Measurements from ENCODE around the gene FAM72B. TPM values are rescaled to one million over a fixed set of nuclear protein-coding genes. Genes with fewer than 3 reads are reported as not detected.
A peak's percentile ranks its signal among the peaks of the same experiment; 100 is the strongest.
"Not testable (repeated sequence)": the region's sequence is repeated elsewhere in the genome, so short reads cannot be mapped to it uniquely, and the experiment has no call there.

The FAM72B gene
- polyA plus RNA-seq, 1 donor = 1.8 TPM

- WGBS (ENCODE audit: insufficient coverage, low lambda C conversion rate) = no CpG with 5 or more reads among the region's 3 CpGs
- H3K4me3 ChIP-seq (ENCODE audit: low read length) = not testable (repeated sequence)
Measured at GRCh38 chr1:121199763-121200162, 15.6 kb upstream of the FAM72B start.

GRCh38 chr1:121197095-121197882 lies 13.1 kb upstream of the FAM72B start:
- H3K27ac ChIP-seq (ENCODE audit: low read length); H3K36me3 ChIP-seq (ENCODE audit: control insufficient read depth, insufficient read depth, low read length); DNase-seq; H3K27me3 ChIP-seq (ENCODE audit: control insufficient read depth, insufficient read depth, low read length); H3K9me3 ChIP-seq (ENCODE audit: control insufficient read depth, low read depth, low read length); H3K4me3 ChIP-seq (ENCODE audit: low read length); H3K4me1 ChIP-seq (ENCODE audit: control insufficient read depth, insufficient read depth, low read length): not testable (repeated sequence)
- WGBS (ENCODE audit: insufficient coverage, low lambda C conversion rate) = no CpG with 5 or more reads among the region's 7 CpGs

More at GRCh38 chr1:121199763-121200162, 15.6 kb upstream of the FAM72B start:
- not testable (repeated sequence) for H3K4me1 ChIP-seq (ENCODE audit: control insufficient read depth, insufficient read depth, low read length); DNase-seq; H3K36me3 ChIP-seq (ENCODE audit: control insufficient read depth, insufficient read depth, low read length); H3K27ac ChIP-seq (ENCODE audit: low read length); H3K9me3 ChIP-seq (ENCODE audit: control insufficient read depth, low read depth, low read length); H3K27me3 ChIP-seq (ENCODE audit: control insufficient read depth, insufficient read depth, low read length)

DNA sequence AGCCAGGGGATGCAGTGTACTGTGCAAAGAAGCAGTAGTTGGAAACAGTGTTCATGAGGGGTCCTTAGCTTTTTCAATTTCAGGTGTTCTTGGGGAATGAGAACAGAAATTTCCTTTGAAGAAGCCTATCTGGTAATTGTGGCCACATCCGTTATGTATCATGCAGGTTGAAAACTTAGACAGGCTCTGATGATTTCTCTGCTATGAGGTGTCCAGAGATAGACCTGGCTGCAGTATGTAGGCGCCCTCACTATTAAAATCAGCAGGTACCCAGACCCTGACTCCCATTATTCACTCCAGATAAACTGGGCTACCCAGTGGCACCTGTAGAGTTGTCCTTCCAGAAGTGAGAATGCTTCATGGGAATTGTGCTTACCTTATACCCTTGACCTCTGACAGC lies 8.4 kb upstream of the FAM72B start:
- H3K4me3 ChIP-seq (ENCODE audit: low read length); H3K27me3 ChIP-seq (ENCODE audit: control insufficient read depth, insufficient read depth, low read length); H3K36me3 ChIP-seq (ENCODE audit: control insufficient read depth, insufficient read depth, low read length); H3K4me1 ChIP-seq (ENCODE audit: control insufficient read depth, insufficient read depth, low read length); DNase-seq; H3K9me3 ChIP-seq (ENCODE audit: control insufficient read depth, low read depth, low read length); H3K27ac ChIP-seq (ENCODE audit: low read length): not testable (repeated sequence)
- no CpG with 5 or more reads among the region's 2 CpGs for WGBS (ENCODE audit: insufficient coverage, low lambda C conversion rate)

- DNase-seq = peak in 1 of 2 donors; percentile 1
- no CpG with 5 or more reads among the region's 5 CpGs for WGBS (ENCODE audit: insufficient coverage, low lambda C conversion rate)
- H3K27me3 ChIP-seq (ENCODE audit: control insufficient read depth, insufficient read depth, low read length); H3K4me1 ChIP-seq (ENCODE audit: control insufficient read depth, insufficient read depth, low read length); H3K36me3 ChIP-seq (ENCODE audit: control insufficient read depth, insufficient read depth, low read length); H3K27ac ChIP-seq (ENCODE audit: low read length); H3K9me3 ChIP-seq (ENCODE audit: control insufficient read depth, low read depth, low read length); H3K4me3 ChIP-seq (ENCODE audit: low read length): not testable (repeated sequence)
Measured at GRCh38 chr1:121187914-121188313, 3.8 kb upstream of the FAM72B start.

DNA sequence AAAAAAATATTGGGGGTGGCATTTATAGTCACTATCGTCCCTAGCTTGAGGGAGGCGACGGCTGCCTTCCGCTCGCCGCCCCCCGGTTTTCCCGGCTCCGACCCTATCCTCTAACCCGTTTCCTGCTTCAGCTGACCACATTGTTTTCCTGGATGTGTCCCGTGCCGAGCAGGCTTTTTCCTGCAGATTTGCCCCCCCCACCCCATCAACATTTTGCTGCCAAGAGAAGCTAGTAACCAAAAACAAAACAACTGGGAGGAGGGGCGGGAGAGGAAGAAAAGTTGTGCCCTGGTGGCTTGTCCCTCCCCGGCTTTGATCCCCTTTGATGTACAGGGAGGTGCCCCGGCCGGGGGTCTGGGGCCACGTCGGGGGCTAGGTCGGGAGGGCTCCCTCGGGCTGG lies 2.1 kb upstream of the FAM72B start:
- no CpG with 5 or more reads among the region's 20 CpGs for WGBS (ENCODE audit: insufficient coverage, low lambda C conversion rate)
- not testable (repeated sequence) for DNase-seq; H3K27me3 ChIP-seq (ENCODE audit: control insufficient read depth, insufficient read depth, low read length)

DNA sequence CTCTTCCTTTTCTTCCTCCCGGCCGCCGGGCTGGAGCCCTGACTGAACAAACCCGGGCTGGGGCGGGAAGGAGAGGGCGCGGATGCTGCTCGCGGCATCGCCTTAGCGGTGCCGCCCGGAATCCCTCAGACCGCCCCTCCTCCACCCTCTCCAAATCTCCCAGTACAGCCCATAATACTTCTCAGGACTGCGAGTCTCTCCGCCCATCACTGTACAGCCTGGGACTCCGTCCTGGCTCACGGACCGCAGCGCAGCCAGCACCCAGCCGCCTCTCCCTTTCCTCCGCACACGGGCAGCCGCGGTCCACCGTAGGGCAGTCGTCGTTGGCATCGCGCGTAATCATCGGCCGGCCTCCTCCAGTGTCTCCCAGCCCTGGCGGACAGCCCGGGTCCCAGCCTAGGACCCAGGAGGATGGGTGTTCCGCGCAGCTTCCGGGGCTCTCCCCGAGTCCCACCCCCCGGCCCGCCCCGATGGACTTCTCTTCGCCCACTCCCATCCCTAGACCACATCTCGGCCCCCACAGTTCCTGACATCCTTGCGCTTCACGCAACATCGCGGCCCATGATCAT lies 1.1 kb upstream of the FAM72B start:
- no CpG with 5 or more reads among the region's 48 CpGs for WGBS (ENCODE audit: insufficient coverage, low lambda C conversion rate)
- peak overlapping the region; percentile 21 for H3K4me3 ChIP-seq (ENCODE audit: low read length)
- not testable (repeated sequence) for H3K36me3 ChIP-seq (ENCODE audit: control insufficient read depth, insufficient read depth, low read length); H3K27ac ChIP-seq (ENCODE audit: low read length); H3K4me1 ChIP-seq (ENCODE audit: control insufficient read depth, insufficient read depth, low read length); H3K27me3 ChIP-seq (ENCODE audit: control insufficient read depth, insufficient read depth, low read length); DNase-seq; H3K9me3 ChIP-seq (ENCODE audit: control insufficient read depth, low read depth, low read length)

More for the DNA sequence above, 2.1 kb upstream of the FAM72B start:
- not testable (repeated sequence) for H3K4me1 ChIP-seq (ENCODE audit: control insufficient read depth, insufficient read depth, low read length); H3K27ac ChIP-seq (ENCODE audit: low read length); H3K9me3 ChIP-seq (ENCODE audit: control insufficient read depth, low read depth, low read length); H3K4me3 ChIP-seq (ENCODE audit: low read length); H3K36me3 ChIP-seq (ENCODE audit: control insufficient read depth, insufficient read depth, low read length)

GRCh38 chr1:121183867-121184266 lies 273 bp downstream of the FAM72B start:
- not testable (repeated sequence) for H3K36me3 ChIP-seq (ENCODE audit: control insufficient read depth, insufficient read depth, low read length); H3K9me3 ChIP-seq (ENCODE audit: control insufficient read depth, low read depth, low read length); H3K27ac ChIP-seq (ENCODE audit: low read length); H3K27me3 ChIP-seq (ENCODE audit: control insufficient read depth, insufficient read depth, low read length); H3K4me1 ChIP-seq (ENCODE audit: control insufficient read depth, insufficient read depth, low read length)
- H3K4me3 ChIP-seq (ENCODE audit: low read length) = peak overlapping the region; percentile 23
- peak in 1 of 2 donors; percentile 1 for DNase-seq
- WGBS (ENCODE audit: insufficient coverage, low lambda C conversion rate) = no CpG with 5 or more reads among the region's 31 CpGs

DNA sequence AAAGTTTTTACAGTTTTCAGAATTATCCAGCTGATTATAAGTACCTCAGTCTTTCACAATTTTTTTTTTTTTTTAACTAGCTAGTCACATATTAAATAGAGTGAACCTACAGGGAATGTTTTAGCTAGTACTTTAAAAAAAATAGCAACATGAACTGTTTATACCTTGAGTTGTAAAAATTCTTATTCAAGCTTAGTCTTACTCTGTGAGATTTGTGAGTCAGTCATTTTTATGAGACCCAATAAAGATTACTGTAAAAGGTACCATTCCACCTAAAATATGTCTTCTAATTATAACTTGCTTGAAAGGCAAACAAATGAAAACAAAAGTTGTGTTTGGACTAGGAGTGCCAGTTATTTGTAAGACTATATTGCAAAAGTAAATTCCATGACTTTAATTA lies 5.9 kb downstream of the FAM72B start:
- not testable (repeated sequence) for H3K4me3 ChIP-seq (ENCODE audit: low read length); H3K4me1 ChIP-seq (ENCODE audit: control insufficient read depth, insufficient read depth, low read length)

DNA sequence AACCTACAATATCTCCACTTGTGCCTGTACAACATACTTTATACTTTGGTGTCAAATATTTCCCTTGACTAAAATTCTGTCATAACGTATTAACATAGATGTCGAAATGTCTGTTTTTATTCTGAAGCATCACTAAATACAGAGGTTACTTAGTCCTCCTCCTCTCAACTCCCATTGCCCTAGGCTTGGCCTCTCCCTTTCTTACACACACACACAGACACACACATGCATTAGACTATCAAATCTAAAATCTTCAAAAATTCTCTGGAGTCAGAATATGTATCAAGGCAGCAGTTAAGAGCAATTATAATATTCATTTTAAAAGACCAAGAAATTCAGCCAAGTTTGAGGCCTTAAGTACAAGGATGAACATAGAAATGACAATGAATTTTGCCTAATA lies 7.5 kb downstream of the FAM72B start:
- H3K4me3 ChIP-seq (ENCODE audit: low read length); H3K9me3 ChIP-seq (ENCODE audit: control insufficient read depth, low read depth, low read length); DNase-seq; H3K27me3 ChIP-seq (ENCODE audit: control insufficient read depth, insufficient read depth, low read length); H3K4me1 ChIP-seq (ENCODE audit: control insufficient read depth, insufficient read depth, low read length); H3K27ac ChIP-seq (ENCODE audit: low read length); H3K36me3 ChIP-seq (ENCODE audit: control insufficient read depth, insufficient read depth, low read length): not testable (repeated sequence)
- 100% methylated on average over 1 of the region's 2 CpGs for WGBS (ENCODE audit: insufficient coverage, low lambda C conversion rate)

More for the DNA sequence above, 5.9 kb downstream of the FAM72B start:
- not testable (repeated sequence) for H3K9me3 ChIP-seq (ENCODE audit: control insufficient read depth, low read depth, low read length); DNase-seq; H3K36me3 ChIP-seq (ENCODE audit: control insufficient read depth, insufficient read depth, low read length); H3K27ac ChIP-seq (ENCODE audit: low read length); H3K27me3 ChIP-seq (ENCODE audit: control insufficient read depth, insufficient read depth, low read length)

GRCh38 chr1:121168152-121168668 lies 15.9 kb downstream of the FAM72B start:
- not testable (repeated sequence) for H3K27ac ChIP-seq (ENCODE audit: low read length); H3K36me3 ChIP-seq (ENCODE audit: control insufficient read depth, insufficient read depth, low read length); H3K4me1 ChIP-seq (ENCODE audit: control insufficient read depth, insufficient read depth, low read length); H3K27me3 ChIP-seq (ENCODE audit: control insufficient read depth, insufficient read depth, low read length); H3K9me3 ChIP-seq (ENCODE audit: control insufficient read depth, low read depth, low read length); H3K4me3 ChIP-seq (ENCODE audit: low read length); DNase-seq
- WGBS (ENCODE audit: insufficient coverage, low lambda C conversion rate) = no CpG with 5 or more reads among the region's 3 CpGs

Measured in large intestine (tissue), 3 donors.